Natural killer cell treated with Interleukin-12 subunit alpha and Interleukin-12 subunit beta and Interleukin-15 and Interleukin-18, amount 100 ng/mL, for 72 hours (primary cell): Measurements from ENCODE around the gene REX1BD. TPM values are rescaled to one million over a fixed set of nuclear protein-coding genes. Genes with fewer than 3 reads are reported as not detected.

ENCODE experiments used
- ATAC-seq, 2 donors: fragments of 150-1000 bp; cut with Tn5 transposase in 1 of 2; sonication (Bioruptor Pico), chemical (Tn5 transposase) in 1 of 2; 2 replicates each; pipeline ENCODE4 v1.10.0; 2021
- DNase-seq: peaks from one replicate; pipeline ENCODE4 v3.0.0; 2022; ENCODE audit warnings: low spot score
- H3K27ac Mint-ChIP-seq, 2 donors: 1 replicate in 1 of 2; 2 replicates in 1 of 2; pipeline ENCODE4 v1.8.0; 2022; ENCODE audit warnings: mixed read lengths in 2 of 2, mild to moderate bottlenecking in 1 of 2, moderate library complexity in 1 of 2
- H3K27me3 Mint-ChIP-seq, 2 donors: 1 replicate in 1 of 2; 2 replicates in 1 of 2; pipeline ENCODE4 v1.8.0; 2022; ENCODE audit warnings: mixed read lengths in 2 of 2
- H3K36me3 Mint-ChIP-seq: one replicate; pipeline ENCODE4 v1.8.0; 2022; ENCODE audit warnings: mixed read lengths
- H3K4me1 Mint-ChIP-seq, 2 donors: 1 replicate in 1 of 2; 2 replicates in 1 of 2; pipeline ENCODE4 v1.8.0; 2022; ENCODE audit warnings: low read depth in 2 of 2, mixed read lengths in 2 of 2, mild to moderate bottlenecking in 1 of 2
- H3K4me3 Mint-ChIP-seq: one replicate; pipeline ENCODE4 v1.8.0; 2022; ENCODE audit warnings: mixed read lengths
- H3K9me3 Mint-ChIP-seq: 2 replicates; pipeline ENCODE4 v1.8.0; 2022; ENCODE audit warnings: mixed read lengths
- total RNA-seq, 2 donors: library from RNA; stranded (reverse); gene quantifications; one replicate each; pipeline ENCODE4 v1.2.3, GENCODE V29; 2022

Gene REX1BD
- total RNA-seq, 2 donors from 2014 or later, result 81.5 to 104 TPM

DNA sequence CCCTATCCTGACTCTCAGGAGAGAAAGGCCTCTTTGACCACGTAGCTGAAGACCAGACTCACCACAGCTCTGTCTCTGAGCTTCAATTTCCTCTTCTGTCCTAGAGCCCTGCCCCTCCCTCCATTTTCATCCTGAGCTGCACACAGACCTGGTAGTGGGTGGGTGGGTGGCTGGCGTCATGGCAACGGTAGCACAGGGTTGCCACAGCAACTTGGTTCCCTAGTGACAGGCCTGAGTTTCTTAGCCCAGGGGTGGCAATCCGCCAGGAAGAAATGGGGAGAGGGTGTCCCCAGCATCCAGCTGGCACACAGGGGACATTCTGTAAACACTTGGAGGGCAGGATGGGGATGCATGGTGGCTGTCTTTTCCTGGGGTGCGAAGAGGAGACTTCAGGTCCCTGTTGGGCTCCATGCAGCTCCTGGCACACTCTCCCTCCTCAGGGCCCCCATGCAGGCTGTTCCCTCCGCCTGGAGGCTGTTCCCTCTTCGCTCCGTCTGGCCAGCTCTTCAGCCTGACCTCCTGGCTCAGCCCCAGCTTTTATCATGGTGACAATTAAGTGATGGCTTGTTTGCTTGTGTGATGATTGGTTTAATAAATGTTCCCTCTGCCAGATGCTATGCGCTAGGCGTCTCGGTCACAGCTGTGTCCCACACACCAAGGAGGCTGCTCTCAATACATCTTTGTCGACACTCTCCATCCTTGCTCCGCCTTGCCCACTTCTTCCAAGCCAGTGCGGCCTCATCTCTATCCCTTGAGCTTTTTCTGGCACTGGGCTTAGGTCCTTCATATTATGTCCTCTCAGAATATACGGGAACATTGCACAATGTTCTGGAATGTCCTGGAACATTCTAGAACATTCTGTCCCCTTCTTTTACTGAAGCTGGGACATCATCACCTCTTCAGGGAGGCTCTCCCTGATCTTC lies 40.8 kb downstream of the REX1BD start:
- Mint-ChIP-seq H3K4me3 (no peak overlapping the region), H3K27me3 (peaks cover 4 to 7% of the 10 kb centered on the region in 2 donors), H3K9me3 (no peaks in the 10 kb centered on the region), H3K27ac (no peak overlapping the region), H3K4me1 (no peaks in the 10 kb centered on the region), H3K36me3 (no peaks in the 10 kb centered on the region)
- ATAC-seq (no peak), DNase-seq (no peak)

DNA sequence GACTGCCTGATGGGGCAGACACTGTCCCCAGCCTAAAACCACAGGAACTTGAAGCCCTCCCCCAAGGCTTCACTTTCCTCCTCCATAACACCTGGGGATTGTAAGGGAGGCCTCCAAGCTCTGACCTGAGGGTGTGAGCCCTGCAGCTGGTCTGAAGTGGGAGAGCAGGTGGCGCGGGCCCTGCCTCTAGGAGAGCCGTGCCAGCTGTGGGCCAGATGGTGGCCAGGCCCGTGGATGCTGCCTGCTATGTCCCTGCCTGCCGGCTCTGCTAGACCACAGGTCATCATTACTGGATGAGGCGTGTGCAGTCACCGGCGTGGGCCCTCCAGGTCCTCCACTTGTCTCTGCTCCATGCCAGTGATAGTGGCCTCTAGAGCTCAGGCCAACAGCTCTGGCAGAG lies 44.7 kb downstream of the REX1BD start:
- ATAC-seq, result no peak
- H3K4me3 Mint-ChIP-seq, result no peak overlapping the region

DNA sequence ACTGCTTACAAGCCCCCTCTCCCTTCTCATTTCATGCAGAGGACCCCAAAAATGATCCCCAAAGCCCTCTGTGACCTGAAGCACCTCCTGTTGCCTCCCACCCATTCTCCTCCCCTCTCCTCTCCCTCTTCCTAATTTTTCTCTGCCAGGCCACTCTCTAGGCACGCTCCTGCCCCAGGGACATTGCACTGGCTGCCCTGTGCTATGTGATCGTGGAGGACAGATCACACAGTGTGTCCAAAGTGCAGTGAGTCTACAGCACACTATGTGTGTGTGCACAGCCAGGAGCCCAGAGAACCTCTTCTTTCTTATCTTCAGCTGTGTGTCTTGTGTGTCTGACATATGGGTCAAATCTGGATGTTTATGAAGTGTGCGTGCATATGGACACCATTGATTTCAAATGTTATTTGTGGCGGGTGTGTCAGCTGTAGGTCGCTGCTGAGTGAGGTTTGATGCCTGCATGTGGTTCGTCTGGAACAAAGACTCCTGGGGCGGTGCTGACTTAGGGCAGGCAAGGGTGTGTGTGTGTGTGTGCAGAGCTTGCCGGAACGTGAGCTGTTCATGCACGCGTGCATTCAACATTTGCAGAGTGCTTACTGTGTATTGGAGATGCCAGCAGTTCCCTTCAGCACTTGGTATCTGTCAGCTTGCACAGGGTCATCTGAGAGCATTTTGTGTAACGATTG lies 46.2 kb downstream of the REX1BD start:
- H3K4me1 Mint-ChIP-seq, result peaks cover 12 to 21% of the 10 kb centered on the region in 2 donors
- no peaks in the 10 kb centered on the region for H3K36me3 Mint-ChIP-seq
- no peak for DNase-seq
- no peaks in the 10 kb centered on the region for H3K9me3 Mint-ChIP-seq
- H3K4me3 Mint-ChIP-seq, result peak overlapping the region; percentile 21
- H3K27ac Mint-ChIP-seq, result no peak overlapping the region
- peaks cover 3 to 10% of the 10 kb centered on the region in 2 donors for H3K27me3 Mint-ChIP-seq
- ATAC-seq, result no peak

More for the DNA sequence above, 44.7 kb downstream of the REX1BD start:
- DNase-seq, result no peak
- Mint-ChIP-seq H3K36me3 (no peaks in the 10 kb centered on the region), H3K9me3 (no peaks in the 10 kb centered on the region), H3K4me1 (peaks cover 12 to 19% of the 10 kb centered on the region in 2 donors), H3K27me3 (peaks cover 4 to 13% of the 10 kb centered on the region in 2 donors), H3K27ac (no peak overlapping the region)

DNA sequence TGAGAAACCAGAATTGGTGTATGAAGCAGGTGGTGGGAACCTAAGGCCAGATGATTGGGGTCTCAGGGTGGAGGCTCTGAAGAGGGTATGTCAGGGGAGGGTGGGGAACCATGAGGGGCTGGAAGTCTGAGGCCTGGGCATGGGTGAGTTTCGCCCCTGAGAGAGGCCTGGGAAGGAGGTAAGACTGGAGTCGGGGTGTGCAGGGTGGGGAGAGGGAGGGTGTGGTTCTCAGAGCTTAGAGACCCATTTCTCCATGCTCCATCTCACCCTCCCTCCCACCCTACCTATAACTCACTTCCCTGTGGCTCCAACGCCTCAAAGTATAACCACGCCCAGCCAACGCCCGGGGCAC lies 47.2 kb downstream of the REX1BD start:
- peak overlapping the region; percentile 72 to 89 for H3K27ac Mint-ChIP-seq
- peaks cover 0 to 7% of the 10 kb centered on the region in 2 donors for H3K27me3 Mint-ChIP-seq
- DNase-seq (no peak), ATAC-seq (no peak)
- no peaks in the 10 kb centered on the region for H3K9me3 Mint-ChIP-seq
- H3K4me3 Mint-ChIP-seq, result peak overlapping the region; percentile 94
- peaks cover 12 to 23% of the 10 kb centered on the region in 2 donors for H3K4me1 Mint-ChIP-seq
- no peaks in the 10 kb centered on the region for H3K36me3 Mint-ChIP-seq

DNA sequence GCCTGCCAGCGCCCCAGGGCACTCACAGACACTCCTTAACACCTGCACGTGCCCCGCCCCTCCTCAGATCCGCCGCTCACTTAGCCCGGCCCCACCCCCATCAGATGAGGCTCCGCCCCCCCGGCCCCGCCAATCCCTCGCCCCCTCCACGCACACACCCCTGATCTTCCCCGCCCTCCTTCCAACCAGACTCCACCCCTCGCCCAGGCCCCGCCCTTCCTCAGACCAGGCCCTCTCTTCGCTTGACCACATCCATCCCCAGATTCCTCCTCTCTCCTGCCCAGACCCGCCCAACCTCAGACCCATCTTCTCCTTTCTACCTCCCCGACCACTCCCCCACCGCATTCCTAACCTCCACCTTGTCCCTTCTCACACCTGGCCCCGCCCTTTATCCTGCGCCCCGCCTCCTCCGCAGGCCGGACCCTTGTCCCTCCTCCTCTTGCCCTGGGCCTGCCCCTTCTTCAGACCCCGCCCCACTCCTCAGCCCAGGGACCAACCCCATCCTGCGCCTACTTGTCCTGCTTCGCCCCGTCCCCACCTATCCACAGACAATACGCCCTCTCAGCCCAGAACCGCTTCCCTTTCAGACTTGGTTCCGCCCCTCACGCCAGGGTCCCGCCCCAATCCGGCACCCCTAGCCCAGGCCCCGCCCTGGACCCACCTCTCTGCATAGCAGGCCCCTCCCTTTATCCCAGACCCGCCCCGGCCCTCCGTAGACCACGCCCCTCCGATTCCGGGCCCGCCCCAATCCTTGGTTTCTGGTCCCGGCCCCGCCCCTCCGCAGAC lies 47.8 kb downstream of the REX1BD start:
- H3K27ac Mint-ChIP-seq, result peak overlapping the region; percentile 72 to 89

DNA sequence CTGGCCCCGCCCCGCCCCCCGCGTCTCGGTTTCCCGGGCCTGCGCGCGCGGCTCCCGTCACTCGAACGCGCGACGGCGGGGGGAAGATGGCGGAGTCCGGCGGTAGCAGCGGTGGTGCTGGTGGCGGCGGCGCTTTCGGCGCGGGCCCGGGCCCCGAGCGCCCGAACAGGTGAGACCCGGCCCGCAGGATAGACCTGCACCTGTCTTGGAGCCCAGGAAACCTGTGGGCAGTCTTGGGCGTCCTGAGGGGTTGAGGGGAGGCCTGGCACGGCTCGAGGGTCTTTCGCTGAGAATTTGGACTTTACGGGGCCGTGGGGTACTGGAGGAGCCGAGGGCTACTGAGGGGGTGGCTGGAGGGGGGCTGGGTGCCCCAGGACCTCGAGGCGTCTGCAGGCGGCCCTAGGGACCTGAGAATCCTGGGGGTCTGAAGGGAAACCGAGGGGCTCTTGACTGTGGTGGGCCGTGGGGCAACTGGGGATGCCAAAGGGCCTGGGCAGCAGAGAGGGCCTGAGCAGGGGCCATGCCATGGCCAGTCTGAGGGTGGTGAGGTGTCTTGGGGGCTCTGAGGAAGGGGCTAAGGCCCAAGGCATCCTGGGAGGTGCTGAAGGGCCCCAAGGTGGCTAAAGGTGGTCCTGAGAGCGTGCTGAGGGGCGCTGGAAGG lies 48.5 kb downstream of the REX1BD start, which contains the start of gene KLHL26:
Gene KLHL26 (plus strand): TSS at position 60 of the 661 bp plus-strand sequence. CDS start 27 bp downstream, at position 87.
- H3K27ac Mint-ChIP-seq, result peak within 1 kb of the TSS; percentile 72 to 89
- H3K9me3 Mint-ChIP-seq, result no peaks in the 10 kb centered on the region
- no peaks in the 10 kb centered on the region for H3K36me3 Mint-ChIP-seq
- H3K4me1 Mint-ChIP-seq, result peaks cover 12 to 23% of the 10 kb centered on the region in 2 donors
- H3K27me3 Mint-ChIP-seq, result peaks cover 0 to 7% of the 10 kb centered on the region in 2 donors
- DNase-seq (no peak), ATAC-seq (no peak)
- H3K4me3 Mint-ChIP-seq, result peak within 1 kb of the TSS; percentile 94

More for the DNA sequence above, 47.8 kb downstream of the REX1BD start:
- H3K9me3 Mint-ChIP-seq, result no peaks in the 10 kb centered on the region
- ATAC-seq (peak; percentile 96 to 97), DNase-seq (peak; percentile 98)
- peaks cover 12 to 23% of the 10 kb centered on the region in 2 donors for H3K4me1 Mint-ChIP-seq
- no peaks in the 10 kb centered on the region for H3K36me3 Mint-ChIP-seq
- H3K27me3 Mint-ChIP-seq, result peaks cover 0 to 7% of the 10 kb centered on the region in 2 donors
- peak overlapping the region; percentile 94 for H3K4me3 Mint-ChIP-seq

DNA sequence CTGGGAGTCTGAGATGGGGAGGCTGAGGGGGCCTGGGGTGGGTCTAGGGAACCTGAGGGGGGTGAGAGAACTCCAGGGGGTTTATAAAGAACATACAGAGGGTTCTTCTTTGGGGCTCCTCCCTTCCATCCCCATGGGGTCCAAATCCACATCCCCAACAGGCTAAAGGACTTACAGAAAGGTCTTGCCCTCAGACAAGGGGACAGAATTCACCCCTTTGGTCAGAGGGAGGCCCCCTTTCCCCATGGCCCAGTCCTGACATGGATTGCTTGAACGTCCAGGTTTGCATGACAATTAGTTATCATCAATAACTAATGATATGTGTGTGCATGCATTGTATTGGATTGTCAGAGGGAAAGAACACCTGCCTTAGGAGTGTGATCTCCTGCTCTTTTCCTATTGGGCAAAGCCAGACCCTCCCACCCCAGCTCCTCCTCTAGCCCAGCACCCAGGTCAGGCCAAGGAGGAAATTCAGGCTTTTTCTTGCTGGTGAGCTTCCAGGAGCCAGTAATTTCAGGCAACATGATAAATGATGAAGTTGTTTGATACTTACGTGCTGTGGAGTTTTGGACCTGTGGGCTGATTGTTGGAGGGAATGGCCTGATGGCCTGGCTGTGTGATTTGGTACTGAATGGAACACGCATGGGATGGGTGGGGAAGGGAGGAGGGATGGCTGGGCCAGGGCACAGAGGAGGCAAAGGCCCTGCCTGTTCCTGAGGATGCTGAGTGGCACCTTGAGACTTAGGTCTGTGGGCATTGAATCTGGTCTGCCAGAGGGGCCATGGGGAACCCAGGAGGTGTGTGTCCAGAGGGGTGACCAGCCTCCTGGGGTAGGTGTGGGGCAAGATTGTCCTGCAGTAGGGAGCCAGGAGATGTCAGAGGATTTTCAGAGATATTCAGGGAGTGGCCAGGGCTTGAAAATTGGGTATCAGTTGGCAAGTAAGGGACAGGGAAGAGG lies 49.4 kb downstream of the REX1BD start:
- H3K36me3 Mint-ChIP-seq, result no peaks in the 10 kb centered on the region
- no peak for ATAC-seq

DNA sequence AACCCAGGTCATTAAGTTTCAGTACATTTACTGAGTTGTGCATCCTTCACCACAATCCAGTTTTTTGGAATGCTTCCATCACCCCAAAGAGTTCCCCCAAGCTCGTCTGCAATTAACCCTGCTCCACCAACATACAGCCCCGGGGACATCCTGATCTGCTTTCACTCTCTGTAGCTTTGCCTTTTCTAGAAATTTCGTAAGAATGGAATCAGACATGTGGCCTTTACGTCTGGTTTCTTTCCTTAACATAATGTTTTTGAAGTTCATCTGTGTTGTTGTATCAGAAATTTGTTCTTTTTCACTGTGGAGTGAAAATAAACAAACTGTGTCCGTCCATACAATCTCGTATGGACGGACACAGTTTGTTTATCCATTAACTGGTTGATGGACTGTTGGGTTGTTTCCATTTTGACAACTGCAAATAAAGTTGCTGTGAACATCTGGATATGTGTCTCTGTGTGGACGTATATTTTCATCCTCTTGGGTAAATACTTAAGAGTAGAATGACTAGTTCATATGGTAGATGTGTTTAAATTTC lies 51.2 kb downstream of the REX1BD start:
- DNase-seq (no peak), ATAC-seq (no peak)
- Mint-ChIP-seq H3K27me3 (peaks cover 0 to 3% of the 10 kb centered on the region in 2 donors), H3K4me1 (peaks cover 12 to 27% of the 10 kb centered on the region in 2 donors), H3K27ac (no peak overlapping the region), H3K4me3 (no peak overlapping the region), H3K36me3 (no peaks in the 10 kb centered on the region), H3K9me3 (no peaks in the 10 kb centered on the region)

More for the DNA sequence above, 49.4 kb downstream of the REX1BD start:
- DNase-seq, result no peak
- H3K27ac Mint-ChIP-seq, result peak overlapping the region; percentile 72 to 89
- H3K27me3 Mint-ChIP-seq, result peaks cover 0 to 7% of the 10 kb centered on the region in 2 donors
- peaks cover 12 to 23% of the 10 kb centered on the region in 2 donors for H3K4me1 Mint-ChIP-seq
- H3K9me3 Mint-ChIP-seq, result no peaks in the 10 kb centered on the region
- peak overlapping the region; percentile 94 for H3K4me3 Mint-ChIP-seq

Other genes starting within 250 kb of the REX1BD start
- 10 to 100 TPM; 42.1 to 50.7 TPM for gene PGPEP1, start 248.2 kb upstream of the REX1BD start, total RNA-seq
- gene GDF15, start 202.6 kb upstream of the REX1BD start, total RNA-seq, result under 1 TPM in 1 of 2 donors, not detected in 1; 0.71 TPM
- gene LRRC25, start 191.2 kb upstream of the REX1BD start, total RNA-seq, result not detected
- 100 to 1,000 TPM; 112 to 271 TPM for gene SSBP4, start 169.4 kb upstream of the REX1BD start, total RNA-seq
- 10 to 100 TPM; 19.0 to 25.6 TPM for gene ISYNA1, start 150.7 kb upstream of the REX1BD start, total RNA-seq
- 10 to 100 TPM; 52.3 to 75.2 TPM for gene ELL, start 66.7 kb upstream of the REX1BD start, total RNA-seq
- gene FKBP8, start 45.2 kb upstream of the REX1BD start, total RNA-seq, result 100 to 1,000 TPM; 199 to 208 TPM
- 100 to 1,000 TPM; 105 to 144 TPM for gene KXD1, start 30.9 kb upstream of the REX1BD start, total RNA-seq
- 1,000 to 10,000 TPM; 1,148 to 1,390 TPM for gene UBA52, start 16.9 kb upstream of the REX1BD start, total RNA-seq
- gene CRLF1, start 18.0 kb downstream of the REX1BD start, total RNA-seq, result not detected
- not detected for gene TMEM59L, start 24.1 kb downstream of the REX1BD start, total RNA-seq
- gene KLHL26, start 48.2 kb downstream of the REX1BD start, total RNA-seq, result 10 to 100 TPM; 11.6 to 18.3 TPM
- 1 to 10 TPM; 7.6 to 9.3 TPM for gene CRTC1, start 94.9 kb downstream of the REX1BD start, total RNA-seq
- gene COMP, start 202.5 kb downstream of the REX1BD start, total RNA-seq, result not detected
- gene UPF1, start 243.2 kb downstream of the REX1BD start, total RNA-seq, result 100 to 1,000 TPM; 104 to 150 TPM